NAMALWA (cell line): ENCODE measurements around the gene KIAA0930.

Experiments
- DNase-seq: peaks from one replicate; pipeline ENCODE4 v3.0.0-alpha.2; 2015; ENCODE audit warnings: low spot score

Gene KIAA0930

GRCh38 chr22:45237065-45237990, 3.4 kb downstream of the KIAA0930 start:
- DNase-seq: no peak

- peak; percentile 50 for DNase-seq
These were observed 4.8 kb downstream of the KIAA0930 start for GRCh38 chr22:45235851-45236342.

GRCh38 chr22:45235101-45235777, 5.5 kb downstream of the KIAA0930 start:
- DNase-seq: peak; percentile 83

- DNase-seq: no peak
These were observed 6.9 kb downstream of the KIAA0930 start for GRCh38 chr22:45233827-45234226.

GRCh38 chr22:45233386-45233785, 7.3 kb downstream of the KIAA0930 start:
- DNase-seq: no peak

GRCh38 chr22:45231293-45231692, 9.4 kb downstream of the KIAA0930 start:
- DNase-seq: no peak

- no peak for DNase-seq
These were observed 10.5 kb downstream of the KIAA0930 start for GRCh38 chr22:45230026-45230721.

- DNase-seq: no peak
These were observed 11.5 kb downstream of the KIAA0930 start for GRCh38 chr22:45229181-45229580.

GRCh38 chr22:45228401-45228754, 12.3 kb downstream of the KIAA0930 start:
- DNase-seq: no peak

- no peak for DNase-seq
These were observed 12.9 kb downstream of the KIAA0930 start for GRCh38 chr22:45227645-45228400.

GRCh38 chr22:45226503-45227186, 14.0 kb downstream of the KIAA0930 start:
- no peak for DNase-seq

- no peak for DNase-seq
These were observed 14.8 kb downstream of the KIAA0930 start for GRCh38 chr22:45225732-45226502.

GRCh38 chr22:45224988-45225731, 15.5 kb downstream of the KIAA0930 start:
- DNase-seq: no peak

GRCh38 chr22:45224331-45224730, 16.4 kb downstream of the KIAA0930 start:
- DNase-seq: no peak

GRCh38 chr22:45223304-45224117, 17.2 kb downstream of the KIAA0930 start:
- DNase-seq: no peak

GRCh38 chr22:45221201-45221600, 19.5 kb downstream of the KIAA0930 start:
- no peak for DNase-seq

- DNase-seq: peak; percentile 80
These were observed 21.7 kb downstream of the KIAA0930 start for GRCh38 chr22:45218976-45219375.

- no peak for DNase-seq
These were observed 22.9 kb downstream of the KIAA0930 start for GRCh38 chr22:45217806-45218205.

GRCh38 chr22:45217345-45217744, 23.3 kb downstream of the KIAA0930 start:
- no peak for DNase-seq
